HTR-8/SVneo (cell line): ENCODE measurements around the gene CNTN1.

Experiments used
- DNase-seq: peaks from one replicate; pipeline ENCODE4 v3.0.0; 2011; ENCODE audit warnings: low spot score, mixed read lengths; ENCODE audit not compliant: insufficient read length
- FAIRE-seq: peaks from 2 replicates; lab custom pipeline; 2011; peaks lifted over from hg19 to GRCh38; lab: Jason Lieb, UNC

The CNTN1 gene

GRCh38 chr12:40691913-40692764 lies at the start of gene CNTN1:
Gene CNTN1 (plus strand): TSS chr12:40692439.
- no peak for DNase-seq
- no peak for FAIRE-seq

DNA sequence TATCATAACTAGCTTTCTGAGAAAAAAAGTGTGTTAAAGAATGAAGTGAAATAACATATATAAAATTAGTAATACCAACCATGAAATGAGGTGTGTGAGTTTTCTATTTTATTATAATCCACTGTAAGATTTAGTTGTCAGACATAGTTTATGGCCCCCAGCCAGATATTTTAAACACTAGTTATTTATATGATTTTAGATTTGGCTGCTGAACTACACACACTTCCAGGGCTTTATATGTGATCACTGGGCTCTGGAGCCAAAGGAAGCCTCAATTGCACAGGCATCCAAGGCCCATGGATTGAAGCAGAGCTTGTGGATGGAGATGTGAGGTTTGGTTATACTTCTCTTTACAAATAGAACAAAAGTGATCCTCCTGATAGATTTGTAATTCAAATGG lies 48.7 kb upstream of the CNTN1 start:
- no peak for FAIRE-seq
- no peak for DNase-seq

- FAIRE-seq (no peak), DNase-seq (no peak)
Observed at GRCh38 chr12:40643976-40644375, 48.3 kb upstream of the CNTN1 start.

- FAIRE-seq (no peak), DNase-seq (no peak)
Observed at GRCh38 chr12:40644708-40645107, 47.5 kb upstream of the CNTN1 start.

DNA sequence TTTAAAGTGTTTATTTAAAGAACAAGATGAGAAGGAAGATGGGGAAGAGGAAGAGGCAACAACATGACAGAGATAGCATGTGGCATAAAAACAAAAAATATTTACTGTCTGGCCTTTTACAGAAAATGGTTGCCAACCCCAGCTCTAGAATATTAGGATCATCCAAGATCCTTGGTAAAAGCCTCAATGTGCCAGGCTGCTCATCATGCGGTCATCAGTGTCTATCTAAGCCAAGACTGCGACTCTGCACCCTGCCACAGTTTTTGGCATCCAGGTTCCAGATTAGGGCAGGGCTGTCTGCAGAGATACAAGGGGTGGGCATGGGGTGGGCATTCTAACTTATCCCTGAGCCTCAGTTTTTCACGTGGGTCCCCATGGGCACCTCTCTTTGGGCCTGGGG lies 46.9 kb upstream of the CNTN1 start:
- FAIRE-seq = no peak

DNA sequence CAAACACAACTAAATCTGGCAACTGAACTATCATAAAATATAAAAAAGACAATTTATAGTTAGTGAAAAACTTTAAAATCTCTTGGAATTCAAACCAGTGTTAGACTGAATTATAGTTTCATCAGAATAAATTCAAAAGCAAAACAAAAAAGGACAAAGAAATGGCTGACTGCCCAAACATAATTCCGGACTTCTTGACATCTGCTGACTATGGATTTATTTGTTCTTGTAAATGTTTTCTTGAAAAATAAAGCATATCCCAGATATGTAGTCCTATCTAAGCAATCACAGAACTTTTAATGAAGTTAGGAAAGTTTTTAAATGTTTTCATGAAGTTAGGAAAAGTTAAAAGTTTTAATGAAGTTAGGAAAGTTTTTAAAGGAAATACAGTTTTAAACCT lies 45.8 kb upstream of the CNTN1 start:
- FAIRE-seq (no peak), DNase-seq (no peak)

More for the DNA sequence above, 46.9 kb upstream of the CNTN1 start:
- DNase-seq = no peak

DNA sequence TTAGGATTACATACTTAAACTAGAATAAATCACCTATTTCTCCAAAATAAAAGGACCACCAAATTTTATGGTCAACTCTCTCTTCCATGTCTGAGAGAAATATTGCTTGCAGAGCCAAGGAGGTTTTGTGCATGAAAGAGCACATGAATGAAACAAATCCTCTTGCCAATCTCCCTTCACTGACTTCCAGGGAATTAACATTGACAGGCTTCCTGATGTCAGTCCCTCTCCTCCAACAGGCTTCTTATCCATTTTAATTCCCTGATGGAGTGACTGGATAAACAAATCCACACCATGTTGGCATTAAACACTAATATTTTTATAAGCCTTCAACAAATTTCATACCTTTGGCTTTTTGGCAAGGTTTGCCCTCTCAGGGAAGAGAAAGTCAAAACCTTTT lies 45.3 kb upstream of the CNTN1 start:
- DNase-seq (no peak), FAIRE-seq (no peak)

DNA sequence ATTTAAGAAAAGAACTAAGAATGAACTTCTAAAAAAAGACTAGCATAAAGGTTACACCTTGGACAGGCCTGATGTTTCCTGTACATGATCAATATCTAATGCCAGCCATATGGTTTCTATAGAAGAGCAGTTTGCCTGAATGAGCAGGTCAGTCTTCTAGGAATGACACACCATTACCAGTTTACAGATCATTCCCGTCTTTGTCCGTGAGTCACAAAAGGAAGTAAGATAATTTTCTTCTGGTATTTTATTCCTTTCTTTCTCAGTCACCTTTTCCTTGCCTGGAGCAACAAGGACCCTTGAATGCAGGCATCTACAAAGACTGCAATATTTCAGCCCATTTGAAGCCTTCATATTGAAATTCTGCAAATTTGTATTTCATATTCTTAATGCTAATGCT lies 44.6 kb upstream of the CNTN1 start:
- FAIRE-seq (no peak), DNase-seq (no peak)

DNA sequence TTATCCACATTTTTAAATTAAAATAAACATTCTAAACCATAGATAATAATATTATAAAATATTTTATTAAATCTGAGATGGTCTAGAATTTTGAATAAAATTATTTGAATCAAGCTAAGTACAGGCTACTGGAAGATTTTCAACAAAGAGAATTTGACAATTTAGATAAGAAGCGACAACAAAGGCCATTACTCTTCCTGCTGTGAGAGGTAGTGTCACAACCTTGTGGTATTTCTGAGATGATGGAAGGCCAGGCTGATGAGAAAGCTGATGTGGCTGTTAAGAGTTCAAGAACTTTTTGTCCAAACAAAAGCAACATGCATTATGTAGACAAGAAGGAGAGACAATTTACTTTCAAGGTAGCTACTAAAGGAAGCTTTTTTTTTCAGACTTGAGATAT lies 43.7 kb upstream of the CNTN1 start:
- FAIRE-seq (no peak), DNase-seq (no peak)

DNA sequence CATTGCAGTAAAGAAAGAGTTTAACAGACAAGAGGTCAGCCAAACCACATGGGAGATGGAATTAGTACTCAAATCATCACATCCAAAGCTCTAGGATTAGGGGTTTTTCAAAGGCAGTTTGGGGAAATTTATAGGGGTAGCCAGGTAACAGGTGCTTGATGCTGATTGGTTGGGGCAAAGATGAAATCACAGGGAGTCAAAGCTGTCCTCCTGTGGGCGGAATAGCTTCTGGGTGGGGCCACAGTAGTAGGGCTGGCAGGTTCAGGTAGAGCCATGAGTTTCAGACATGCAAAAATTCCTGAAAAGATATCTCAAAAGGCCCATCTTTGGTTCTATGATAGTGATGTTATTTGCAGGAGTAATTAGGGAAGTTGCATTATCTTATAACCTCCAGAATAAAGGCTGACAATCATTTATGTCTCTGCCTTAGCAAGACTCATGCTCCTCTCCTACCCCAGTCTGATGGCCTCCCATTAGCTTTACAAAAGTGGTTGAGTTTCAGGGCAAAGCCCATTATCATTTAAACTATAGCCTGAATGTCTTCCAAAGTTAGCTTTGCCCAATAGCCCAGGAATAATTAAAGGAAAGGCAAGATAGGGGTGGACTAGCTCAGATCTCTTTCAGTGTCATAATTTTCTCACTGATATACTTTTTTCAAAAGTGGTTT lies 42.1 kb upstream of the CNTN1 start:
- no peak for FAIRE-seq
- DNase-seq = no peak

DNA sequence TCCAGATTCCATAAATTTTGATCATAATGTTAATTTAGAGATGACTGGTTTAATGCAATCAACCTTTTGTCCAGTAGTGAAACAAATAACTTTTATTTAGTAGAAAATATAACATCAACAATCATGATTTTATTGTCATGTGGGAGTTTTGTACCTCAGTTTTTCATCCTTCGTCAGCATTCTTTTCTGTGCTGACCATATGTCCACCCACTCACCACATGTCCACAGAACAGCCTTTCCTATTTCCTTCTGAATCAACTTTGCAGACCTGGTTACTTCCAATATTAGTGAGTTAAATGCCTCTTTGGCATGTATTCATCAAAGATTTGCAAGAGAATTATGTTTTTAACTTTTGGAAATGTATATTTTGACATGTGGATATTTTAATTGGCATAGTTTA lies 36.8 kb upstream of the CNTN1 start:
- no peak for DNase-seq

GRCh38 chr12:40662366-40662765 lies 29.9 kb upstream of the CNTN1 start:
- FAIRE-seq = no peak
- DNase-seq = no peak

More for the DNA sequence above, 36.8 kb upstream of the CNTN1 start:
- FAIRE-seq = no peak

GRCh38 chr12:40663781-40664180 lies 28.5 kb upstream of the CNTN1 start:
- FAIRE-seq = no peak
- no peak for DNase-seq

DNA sequence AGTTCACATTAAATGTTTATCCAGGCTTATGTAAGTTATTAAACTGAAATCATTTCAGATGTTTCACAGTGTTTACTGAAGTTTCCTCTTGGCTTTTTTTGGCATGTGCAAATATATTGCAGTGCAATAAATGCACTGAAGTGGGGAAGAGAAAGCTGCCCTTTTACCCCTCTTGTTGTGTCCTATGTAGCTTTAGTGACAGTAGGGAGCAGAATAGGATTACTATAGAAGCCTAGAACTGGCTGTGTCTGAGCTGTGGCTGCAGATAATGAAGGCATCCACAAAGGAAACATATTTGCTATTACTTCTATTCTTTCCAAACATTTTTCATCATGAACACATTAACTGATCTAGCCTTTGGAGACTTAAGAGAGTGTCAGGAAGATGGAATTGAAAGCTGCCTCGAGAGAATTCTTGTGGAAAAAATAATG lies 24.1 kb upstream of the CNTN1 start:
- FAIRE-seq (no peak), DNase-seq (no peak)

DNA sequence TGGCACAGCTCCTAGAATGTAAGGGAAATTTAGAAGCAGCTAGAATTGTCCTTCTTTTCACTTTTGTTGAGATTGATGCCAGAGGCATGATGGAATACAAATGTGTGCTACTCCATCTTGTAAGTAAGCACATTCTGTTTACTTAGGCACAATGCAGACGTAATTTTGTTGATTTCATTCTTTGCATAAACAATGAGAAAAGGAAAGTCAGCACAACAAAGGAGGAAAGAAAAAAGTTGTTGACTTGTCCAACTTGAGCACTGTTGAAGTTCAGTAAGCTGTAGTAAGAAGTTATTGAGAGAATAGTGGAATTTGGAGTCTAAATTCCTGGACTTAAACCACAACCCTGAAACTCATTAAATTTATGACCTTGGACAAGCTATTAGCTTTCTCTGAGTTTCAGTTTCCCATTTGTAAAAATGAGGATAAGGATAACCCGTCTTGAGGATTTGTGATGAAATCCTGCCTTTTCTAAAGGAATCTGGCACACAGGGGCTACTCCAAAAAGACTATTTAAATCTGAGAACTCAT lies 19.4 kb upstream of the CNTN1 start:
- FAIRE-seq = no peak
- DNase-seq = no peak

GRCh38 chr12:40681148-40681547 lies 11.1 kb upstream of the CNTN1 start:
- FAIRE-seq = no peak

GRCh38 chr12:40684986-40685385 lies 7.3 kb upstream of the CNTN1 start:
- no peak for FAIRE-seq
- no peak for DNase-seq

More at GRCh38 chr12:40681148-40681547, 11.1 kb upstream of the CNTN1 start:
- DNase-seq = no peak

- DNase-seq (no peak), FAIRE-seq (no peak)
Observed at GRCh38 chr12:40688085-40688725, 4.0 kb upstream of the CNTN1 start.

- FAIRE-seq (no peak), DNase-seq (no peak)
Observed at GRCh38 chr12:40689576-40689975, 2.7 kb upstream of the CNTN1 start.

- no peak for FAIRE-seq
- no peak for DNase-seq
Observed at GRCh38 chr12:40692765-40693206, 547 bp downstream of the CNTN1 start.
